ENCODE measurements around the gene C16orf78. TPM values are rescaled to one million over a fixed set of nuclear protein-coding genes. Genes with fewer than 3 reads are reported as not detected.

C16orf78 gene
- total RNA-seq, 1 experiment from 2014 or later, result not detected

DNA sequence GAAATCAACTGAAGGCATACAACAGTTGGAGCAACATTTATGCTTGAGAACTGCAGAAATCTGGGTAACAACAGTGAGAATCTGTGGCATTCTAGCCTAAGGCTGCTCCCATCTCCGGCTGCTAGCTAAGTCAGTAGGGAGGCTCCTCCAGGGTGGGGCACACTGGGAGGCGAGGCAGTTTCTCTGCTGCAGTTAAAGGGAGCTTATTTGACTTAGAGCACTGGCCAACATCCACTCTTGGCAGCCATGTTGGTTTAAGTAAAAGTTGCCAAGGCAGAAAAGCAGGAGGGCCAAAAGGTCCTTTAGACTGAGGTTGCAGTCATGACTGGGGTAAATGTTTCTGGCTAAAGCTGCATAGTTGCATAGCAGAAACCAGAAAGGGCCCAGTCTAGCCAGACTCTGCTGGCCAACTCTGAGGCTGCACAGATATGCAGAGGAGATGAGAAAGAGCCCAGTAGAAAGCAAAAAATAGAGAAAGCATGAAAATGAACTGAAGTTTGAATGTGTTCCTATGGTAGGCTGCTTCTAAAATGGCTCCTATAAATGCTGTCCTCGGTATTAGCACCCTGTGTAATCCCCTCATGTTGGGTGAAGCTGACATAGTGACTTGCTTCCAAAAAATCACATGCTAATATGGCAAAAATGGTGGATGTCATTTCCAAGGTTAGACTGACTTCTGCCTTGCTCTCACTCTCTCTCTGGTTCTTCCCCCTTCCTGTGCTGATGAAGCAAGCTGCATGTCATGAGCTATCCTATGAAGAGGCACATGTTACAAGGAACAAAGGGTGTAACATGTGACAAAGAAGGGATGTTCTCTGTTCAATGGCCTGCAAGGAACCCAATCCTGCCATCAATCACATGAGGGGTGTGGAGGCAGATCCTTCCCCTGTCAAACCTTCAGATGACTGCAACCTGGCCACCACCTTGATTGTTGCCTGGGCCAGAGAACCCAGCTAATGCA lies 3.7 kb upstream of the C16orf78 start:
- POLR2A ChIA-PET, result no interaction called here
- Mint-ChIP-seq H3K4me3 (no peak overlapping the region), H3K27me3 (ENCODE audit: low read depth) (peaks cover 15% of the 10 kb centered on the region), H3K27ac (peak overlapping the region; percentile 65; the same call in 1 of the 2 replicates), H3K9me3 (peaks cover 17% of the 10 kb centered on the region), H3K36me3 (peaks cover 6% of the 10 kb centered on the region), H3K4me1 (peaks cover 77% of the 10 kb centered on the region)
- DNase-seq (ENCODE audit: low spot score), result no peak
- CTCF ChIA-PET, result interaction anchor here (0.8 to 2.1 kb wide), 4 partner anchors 17 to 44 kb away, joined by 3 to 8 read pairs (median 4); no protein-coding TSS in a partner anchor
- ATAC-seq, result peak; percentile 40
- TF ChIP-seq, protein P1, sequence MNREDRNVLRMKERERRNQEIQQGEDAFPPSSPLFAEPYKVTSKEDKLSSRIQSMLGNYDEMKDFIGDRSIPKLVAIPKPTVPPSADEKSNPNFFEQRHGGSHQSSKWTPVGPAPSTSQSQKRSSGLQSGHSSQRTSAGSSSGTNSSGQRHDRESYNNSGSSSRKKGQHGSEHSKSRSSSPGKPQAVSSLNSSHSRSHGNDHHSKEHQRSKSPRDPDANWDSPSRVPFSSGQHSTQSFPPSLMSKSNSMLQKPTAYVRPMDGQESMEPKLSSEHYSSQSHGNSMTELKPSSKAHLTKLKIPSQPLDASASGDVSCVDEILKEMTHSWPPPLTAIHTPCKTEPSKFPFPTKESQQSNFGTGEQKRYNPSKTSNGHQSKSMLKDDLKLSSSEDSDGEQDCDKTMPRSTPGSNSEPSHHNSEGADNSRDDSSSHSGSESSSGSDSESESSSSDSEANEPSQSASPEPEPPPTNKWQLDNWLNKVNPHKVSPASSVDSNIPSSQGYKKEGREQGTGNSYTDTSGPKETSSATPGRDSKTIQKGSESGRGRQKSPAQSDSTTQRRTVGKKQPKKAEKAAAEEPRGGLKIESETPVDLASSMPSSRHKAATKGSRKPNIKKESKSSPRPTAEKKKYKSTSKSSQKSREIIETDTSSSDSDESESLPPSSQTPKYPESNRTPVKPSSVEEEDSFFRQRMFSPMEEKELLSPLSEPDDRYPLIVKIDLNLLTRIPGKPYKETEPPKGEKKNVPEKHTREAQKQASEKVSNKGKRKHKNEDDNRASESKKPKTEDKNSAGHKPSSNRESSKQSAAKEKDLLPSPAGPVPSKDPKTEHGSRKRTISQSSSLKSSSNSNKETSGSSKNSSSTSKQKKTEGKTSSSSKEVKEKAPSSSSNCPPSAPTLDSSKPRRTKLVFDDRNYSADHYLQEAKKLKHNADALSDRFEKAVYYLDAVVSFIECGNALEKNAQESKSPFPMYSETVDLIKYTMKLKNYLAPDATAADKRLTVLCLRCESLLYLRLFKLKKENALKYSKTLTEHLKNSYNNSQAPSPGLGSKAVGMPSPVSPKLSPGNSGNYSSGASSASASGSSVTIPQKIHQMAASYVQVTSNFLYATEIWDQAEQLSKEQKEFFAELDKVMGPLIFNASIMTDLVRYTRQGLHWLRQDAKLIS (CRISPR knock-in tag; IDR thresholded peaks at IDR 0.05; ENCODE audit: borderline replicate concordance), result no peak
- TF ChIP-seq IRF2 (CRISPR knock-in tag; IDR thresholded peaks at IDR 0.05; ENCODE audit: borderline replicate concordance, low read depth), result no peak
- no peak for TF ChIP-seq JUN (CRISPR knock-in tag; IDR thresholded peaks at IDR 0.05)
- no peak for TF ChIP-seq FOXK1 (CRISPR knock-in tag; IDR thresholded peaks at IDR 0.05)
- TF ChIP-seq JAZF1 (CRISPR knock-in tag; IDR thresholded peaks at IDR 0.05), result no peak
- no peak for TF ChIP-seq CREB1 (CRISPR knock-in tag; IDR thresholded peaks at IDR 0.05)
- TF ChIP-seq, protein P2, sequence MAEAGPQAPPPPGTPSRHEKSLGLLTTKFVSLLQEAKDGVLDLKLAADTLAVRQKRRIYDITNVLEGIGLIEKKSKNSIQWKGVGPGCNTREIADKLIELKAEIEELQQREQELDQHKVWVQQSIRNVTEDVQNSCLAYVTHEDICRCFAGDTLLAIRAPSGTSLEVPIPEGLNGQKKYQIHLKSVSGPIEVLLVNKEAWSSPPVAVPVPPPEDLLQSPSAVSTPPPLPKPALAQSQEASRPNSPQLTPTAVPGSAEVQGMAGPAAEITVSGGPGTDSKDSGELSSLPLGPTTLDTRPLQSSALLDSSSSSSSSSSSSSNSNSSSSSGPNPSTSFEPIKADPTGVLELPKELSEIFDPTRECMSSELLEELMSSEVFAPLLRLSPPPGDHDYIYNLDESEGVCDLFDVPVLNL (CRISPR knock-in tag; IDR thresholded peaks at IDR 0.05; ENCODE audit: borderline replicate concordance, low read depth), result no peak
- TF ChIP-seq, protein P3, sequence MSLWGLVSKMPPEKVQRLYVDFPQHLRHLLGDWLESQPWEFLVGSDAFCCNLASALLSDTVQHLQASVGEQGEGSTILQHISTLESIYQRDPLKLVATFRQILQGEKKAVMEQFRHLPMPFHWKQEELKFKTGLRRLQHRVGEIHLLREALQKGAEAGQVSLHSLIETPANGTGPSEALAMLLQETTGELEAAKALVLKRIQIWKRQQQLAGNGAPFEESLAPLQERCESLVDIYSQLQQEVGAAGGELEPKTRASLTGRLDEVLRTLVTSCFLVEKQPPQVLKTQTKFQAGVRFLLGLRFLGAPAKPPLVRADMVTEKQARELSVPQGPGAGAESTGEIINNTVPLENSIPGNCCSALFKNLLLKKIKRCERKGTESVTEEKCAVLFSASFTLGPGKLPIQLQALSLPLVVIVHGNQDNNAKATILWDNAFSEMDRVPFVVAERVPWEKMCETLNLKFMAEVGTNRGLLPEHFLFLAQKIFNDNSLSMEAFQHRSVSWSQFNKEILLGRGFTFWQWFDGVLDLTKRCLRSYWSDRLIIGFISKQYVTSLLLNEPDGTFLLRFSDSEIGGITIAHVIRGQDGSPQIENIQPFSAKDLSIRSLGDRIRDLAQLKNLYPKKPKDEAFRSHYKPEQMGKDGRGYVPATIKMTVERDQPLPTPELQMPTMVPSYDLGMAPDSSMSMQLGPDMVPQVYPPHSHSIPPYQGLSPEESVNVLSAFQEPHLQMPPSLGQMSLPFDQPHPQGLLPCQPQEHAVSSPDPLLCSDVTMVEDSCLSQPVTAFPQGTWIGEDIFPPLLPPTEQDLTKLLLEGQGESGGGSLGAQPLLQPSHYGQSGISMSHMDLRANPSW (CRISPR knock-in tag; conservative IDR thresholded peaks at IDR 0.05; ENCODE audit: low read depth), result no peak
- no peak for TF ChIP-seq MXD4 (CRISPR knock-in tag; IDR thresholded peaks at IDR 0.05; ENCODE audit: borderline replicate concordance)
- TF ChIP-seq, protein P4, sequence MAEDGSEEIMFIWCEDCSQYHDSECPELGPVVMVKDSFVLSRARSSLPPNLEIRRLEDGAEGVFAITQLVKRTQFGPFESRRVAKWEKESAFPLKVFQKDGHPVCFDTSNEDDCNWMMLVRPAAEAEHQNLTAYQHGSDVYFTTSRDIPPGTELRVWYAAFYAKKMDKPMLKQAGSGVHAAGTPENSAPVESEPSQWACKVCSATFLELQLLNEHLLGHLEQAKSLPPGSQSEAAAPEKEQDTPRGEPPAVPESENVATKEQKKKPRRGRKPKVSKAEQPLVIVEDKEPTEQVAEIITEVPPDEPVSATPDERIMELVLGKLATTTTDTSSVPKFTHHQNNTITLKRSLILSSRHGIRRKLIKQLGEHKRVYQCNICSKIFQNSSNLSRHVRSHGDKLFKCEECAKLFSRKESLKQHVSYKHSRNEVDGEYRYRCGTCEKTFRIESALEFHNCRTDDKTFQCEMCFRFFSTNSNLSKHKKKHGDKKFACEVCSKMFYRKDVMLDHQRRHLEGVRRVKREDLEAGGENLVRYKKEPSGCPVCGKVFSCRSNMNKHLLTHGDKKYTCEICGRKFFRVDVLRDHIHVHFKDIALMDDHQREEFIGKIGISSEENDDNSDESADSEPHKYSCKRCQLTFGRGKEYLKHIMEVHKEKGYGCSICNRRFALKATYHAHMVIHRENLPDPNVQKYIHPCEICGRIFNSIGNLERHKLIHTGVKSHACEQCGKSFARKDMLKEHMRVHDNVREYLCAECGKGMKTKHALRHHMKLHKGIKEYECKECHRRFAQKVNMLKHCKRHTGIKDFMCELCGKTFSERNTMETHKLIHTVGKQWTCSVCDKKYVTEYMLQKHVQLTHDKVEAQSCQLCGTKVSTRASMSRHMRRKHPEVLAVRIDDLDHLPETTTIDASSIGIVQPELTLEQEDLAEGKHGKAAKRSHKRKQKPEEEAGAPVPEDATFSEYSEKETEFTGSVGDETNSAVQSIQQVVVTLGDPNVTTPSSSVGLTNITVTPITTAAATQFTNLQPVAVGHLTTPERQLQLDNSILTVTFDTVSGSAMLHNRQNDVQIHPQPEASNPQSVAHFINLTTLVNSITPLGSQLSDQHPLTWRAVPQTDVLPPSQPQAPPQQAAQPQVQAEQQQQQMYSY (CRISPR knock-in tag; IDR thresholded peaks at IDR 0.05), result no peak
- TF ChIP-seq, protein P5, sequence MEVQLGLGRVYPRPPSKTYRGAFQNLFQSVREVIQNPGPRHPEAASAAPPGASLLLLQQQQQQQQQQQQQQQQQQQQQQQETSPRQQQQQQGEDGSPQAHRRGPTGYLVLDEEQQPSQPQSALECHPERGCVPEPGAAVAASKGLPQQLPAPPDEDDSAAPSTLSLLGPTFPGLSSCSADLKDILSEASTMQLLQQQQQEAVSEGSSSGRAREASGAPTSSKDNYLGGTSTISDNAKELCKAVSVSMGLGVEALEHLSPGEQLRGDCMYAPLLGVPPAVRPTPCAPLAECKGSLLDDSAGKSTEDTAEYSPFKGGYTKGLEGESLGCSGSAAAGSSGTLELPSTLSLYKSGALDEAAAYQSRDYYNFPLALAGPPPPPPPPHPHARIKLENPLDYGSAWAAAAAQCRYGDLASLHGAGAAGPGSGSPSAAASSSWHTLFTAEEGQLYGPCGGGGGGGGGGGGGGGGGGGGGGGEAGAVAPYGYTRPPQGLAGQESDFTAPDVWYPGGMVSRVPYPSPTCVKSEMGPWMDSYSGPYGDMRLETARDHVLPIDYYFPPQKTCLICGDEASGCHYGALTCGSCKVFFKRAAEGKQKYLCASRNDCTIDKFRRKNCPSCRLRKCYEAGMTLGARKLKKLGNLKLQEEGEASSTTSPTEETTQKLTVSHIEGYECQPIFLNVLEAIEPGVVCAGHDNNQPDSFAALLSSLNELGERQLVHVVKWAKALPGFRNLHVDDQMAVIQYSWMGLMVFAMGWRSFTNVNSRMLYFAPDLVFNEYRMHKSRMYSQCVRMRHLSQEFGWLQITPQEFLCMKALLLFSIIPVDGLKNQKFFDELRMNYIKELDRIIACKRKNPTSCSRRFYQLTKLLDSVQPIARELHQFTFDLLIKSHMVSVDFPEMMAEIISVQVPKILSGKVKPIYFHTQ (CRISPR knock-in tag; IDR thresholded peaks at IDR 0.05), result no peak
- TF ChIP-seq TEAD4 (CRISPR knock-in tag; IDR thresholded peaks at IDR 0.05), result no peak
- TF ChIP-seq, protein P6, sequence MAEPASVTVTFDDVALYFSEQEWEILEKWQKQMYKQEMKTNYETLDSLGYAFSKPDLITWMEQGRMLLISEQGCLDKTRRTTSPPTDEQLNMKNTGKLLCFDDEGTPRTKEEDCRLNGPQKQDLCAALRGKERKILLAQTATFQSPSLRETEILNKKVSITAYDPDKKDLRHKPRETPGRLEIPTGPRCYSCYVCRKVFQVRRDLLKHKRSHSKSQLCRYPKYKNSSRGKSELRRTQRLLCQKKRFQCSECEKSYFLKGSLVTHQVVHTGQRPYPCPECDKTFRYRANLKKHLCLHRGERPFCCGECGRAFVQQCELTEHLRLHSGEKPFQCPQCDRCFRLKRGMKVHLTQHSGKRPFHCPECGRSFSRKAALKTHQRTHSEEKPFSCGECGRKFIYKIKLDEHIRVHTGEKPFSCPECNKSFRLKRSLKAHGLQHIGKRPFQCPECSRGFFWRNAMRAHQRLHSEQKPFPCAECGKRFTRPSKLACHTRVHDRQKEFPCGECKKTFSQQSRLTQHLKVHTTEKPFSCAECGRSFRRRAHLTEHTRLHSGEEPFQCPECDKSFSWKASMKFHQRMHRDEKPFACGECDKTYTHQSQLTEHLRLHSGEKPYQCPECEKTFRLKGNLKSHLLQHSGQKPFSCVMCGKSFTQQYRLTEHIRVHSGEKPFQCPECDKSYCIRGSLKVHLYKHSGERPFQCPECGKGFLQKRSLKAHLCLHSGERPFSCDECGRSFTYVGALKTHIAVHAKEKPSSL (CRISPR knock-in tag; conservative IDR thresholded peaks at IDR 0.05), result no peak
- TF ChIP-seq, protein P7, sequence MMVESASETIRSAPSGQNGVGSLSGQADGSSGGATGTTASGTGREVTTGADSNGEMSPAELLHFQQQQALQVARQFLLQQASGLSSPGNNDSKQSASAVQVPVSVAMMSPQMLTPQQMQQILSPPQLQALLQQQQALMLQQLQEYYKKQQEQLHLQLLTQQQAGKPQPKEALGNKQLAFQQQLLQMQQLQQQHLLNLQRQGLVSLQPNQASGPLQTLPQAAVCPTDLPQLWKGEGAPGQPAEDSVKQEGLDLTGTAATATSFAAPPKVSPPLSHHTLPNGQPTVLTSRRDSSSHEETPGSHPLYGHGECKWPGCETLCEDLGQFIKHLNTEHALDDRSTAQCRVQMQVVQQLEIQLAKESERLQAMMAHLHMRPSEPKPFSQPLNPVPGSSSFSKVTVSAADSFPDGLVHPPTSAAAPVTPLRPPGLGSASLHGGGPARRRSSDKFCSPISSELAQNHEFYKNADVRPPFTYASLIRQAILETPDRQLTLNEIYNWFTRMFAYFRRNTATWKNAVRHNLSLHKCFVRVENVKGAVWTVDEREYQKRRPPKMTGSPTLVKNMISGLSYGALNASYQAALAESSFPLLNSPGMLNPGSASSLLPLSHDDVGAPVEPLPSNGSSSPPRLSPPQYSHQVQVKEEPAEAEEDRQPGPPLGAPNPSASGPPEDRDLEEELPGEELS (CRISPR knock-in tag; IDR thresholded peaks at IDR 0.05), result no peak

Data from WTC11 (cell line).